HG03066 (cell line): Measurements from ENCODE around the gene HS3ST4.
"Not testable (repeated sequence)": the region's sequence is repeated elsewhere in the genome, so short reads cannot be mapped to it uniquely, and the experiment has no call there.

Experiments used
- ATAC-seq: cut with Tn5 transposase; IDR thresholded peaks from one replicate; pipeline ENCODE4 v1.9.1; 2021; ENCODE audit warnings: low read depth; ENCODE audit not compliant: unreplicated experiment

The HS3ST4 gene

DNA sequence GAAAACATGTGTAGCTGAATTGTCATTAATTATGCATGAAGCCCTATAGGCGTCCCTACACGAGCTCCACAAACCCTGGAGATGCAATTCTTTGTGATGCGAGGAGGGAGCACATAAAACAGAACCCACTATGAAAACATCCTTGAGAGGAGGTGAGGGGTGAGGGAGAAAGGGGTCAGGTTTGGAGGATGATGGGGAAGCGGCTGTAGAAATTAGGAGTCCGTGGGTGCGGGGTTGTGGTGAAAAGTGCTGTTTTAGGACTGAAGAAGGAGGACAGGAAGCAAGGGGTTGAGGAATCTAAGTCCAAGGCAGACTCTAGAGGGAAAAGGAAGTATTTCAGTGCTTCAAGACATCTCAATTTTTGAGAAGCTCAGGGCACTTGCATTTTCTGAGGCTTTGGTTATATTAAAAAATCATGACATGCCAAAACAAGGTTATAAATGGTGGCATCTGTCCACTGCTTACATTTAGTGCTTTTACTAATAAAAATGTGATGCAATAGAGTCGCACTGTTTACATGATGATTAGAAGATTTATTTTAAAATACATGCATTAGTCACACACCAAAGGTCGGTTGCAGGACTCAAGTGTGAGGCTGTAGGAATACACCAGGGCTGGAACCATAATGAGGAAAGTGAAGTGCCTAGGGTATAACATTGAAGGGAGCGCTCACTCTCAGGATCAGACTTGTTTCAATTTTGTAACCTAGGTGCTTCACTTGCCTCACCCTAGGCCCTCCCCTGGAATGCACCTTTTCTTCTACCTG, 379.5 kb downstream of the HS3ST4 start:
- ATAC-seq: no peak

DNA sequence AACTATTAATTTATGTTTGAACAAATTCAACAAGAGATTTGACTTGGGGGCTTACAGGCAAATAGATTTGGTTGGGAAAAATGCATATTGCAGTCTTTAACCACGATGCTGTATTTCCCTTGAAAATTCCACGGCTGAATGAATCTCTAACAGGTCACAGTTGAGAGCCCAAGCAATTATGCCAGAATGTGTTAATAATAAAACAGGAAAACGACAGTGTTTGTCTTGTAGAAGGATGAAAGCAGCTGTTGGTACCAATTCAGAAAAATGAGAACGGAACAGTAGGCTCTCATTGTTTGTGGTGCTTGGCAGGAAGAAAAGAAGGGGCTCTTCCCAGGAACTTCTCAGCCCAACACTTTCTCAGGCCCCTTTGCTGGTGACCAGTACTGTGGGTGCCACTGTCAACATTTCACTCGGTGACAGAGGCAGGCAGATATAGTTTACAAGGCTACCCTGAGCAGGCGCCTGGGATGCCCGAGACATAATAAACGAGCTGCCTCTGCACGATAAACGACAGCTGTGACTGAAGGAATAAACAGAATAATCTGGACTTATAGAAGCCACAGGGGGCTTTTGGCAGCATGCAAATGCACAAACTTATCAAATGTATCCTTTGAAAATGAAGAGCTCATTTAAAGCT, 387.1 kb downstream of the HS3ST4 start:
- no peak for ATAC-seq

DNA sequence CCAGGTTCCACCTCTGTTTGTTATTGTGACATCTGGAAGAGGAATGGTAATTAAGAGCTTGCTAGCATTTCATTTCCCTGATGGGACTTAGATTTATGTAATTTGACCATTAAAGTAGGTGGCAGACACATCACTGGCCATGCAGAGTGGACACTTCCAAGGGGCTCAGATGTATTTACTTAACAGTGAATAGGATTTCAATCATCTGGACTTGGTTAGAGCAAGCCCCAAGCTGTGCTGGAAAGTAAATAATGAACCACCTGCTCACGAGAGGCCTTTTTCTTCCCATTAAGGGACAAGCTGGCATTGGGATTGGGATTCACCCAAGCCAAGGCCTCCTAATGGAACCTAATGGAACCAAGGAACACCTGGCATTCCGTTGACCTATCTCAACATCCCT, 395.3 kb downstream of the HS3ST4 start:
- no peak for ATAC-seq

GRCh38 chr16:26091511-26091910, 399.8 kb downstream of the HS3ST4 start:
- ATAC-seq: no peak

DNA sequence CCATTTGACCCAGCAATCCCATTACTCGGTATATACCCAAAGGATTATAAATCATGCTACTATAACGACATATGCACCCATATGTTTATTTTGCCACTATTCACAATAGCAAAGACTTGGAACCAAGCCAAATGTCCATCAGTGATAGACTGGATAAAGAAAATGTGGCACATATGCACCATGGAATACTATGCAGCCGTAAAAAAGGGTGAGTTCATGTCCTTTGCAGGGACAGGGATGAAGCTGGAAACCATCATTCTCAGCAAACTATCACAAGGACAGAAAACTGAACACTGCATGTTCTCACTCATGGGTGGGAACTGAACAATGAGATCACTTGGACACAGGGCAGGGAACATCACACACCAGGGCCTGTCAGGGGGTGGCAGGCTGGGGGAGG, 406.4 kb downstream of the HS3ST4 start:
- not testable (repeated sequence) for ATAC-seq

- ATAC-seq: no peak
Observed at GRCh38 chr16:26102369-26102768, 410.6 kb downstream of the HS3ST4 start.

DNA sequence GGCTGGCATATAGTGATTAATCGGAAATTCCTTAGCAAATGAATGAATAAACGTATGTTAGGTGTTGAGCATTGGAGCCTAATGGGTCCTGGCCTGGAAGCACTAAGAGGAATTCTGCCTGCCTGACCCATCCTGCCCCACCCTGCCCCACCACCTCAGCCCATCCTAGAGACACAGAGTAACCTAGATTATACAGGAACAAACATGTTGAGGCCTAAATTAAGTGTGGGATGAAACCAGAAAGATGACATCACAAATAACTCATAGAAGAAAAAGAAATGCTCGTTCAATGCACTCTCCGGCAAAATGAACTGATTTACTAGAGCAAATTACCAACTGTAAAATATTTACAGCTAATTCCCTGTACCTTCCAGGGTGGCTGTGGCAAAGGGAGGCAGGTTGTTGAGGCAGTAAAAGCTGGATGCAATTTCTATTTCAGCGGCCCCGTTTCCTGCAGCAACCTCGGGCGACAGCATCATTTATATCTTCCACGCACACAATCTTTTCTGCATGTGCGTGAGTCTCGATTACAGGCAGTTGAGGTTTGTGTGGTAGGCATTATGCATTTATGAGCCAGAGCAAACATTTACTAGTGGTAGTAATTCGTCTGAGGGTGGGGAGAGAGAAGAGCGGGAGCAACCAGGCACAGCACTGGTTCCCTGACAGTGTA, 417.2 kb downstream of the HS3ST4 start:
- ATAC-seq: no peak

DNA sequence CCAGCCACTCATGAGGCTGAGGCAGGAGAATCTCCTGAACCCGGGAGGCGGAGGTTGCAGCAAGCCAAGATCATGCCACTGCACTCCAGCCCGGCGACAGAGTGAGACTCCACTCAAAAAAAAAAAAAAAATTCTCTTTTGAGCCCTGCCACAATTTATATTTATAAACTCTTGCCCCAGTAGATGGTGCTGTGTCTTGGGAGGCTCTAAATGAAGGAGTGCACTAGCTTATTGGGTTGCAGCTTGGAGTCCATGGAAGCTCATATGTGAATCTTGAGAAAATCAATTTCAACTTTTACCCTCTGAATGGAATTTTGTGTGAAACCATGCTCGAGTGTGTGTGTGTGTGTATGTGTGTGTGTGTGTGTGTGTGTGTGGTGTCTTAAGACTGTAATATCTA, 420.1 kb downstream of the HS3ST4 start:
- ATAC-seq: no peak

DNA sequence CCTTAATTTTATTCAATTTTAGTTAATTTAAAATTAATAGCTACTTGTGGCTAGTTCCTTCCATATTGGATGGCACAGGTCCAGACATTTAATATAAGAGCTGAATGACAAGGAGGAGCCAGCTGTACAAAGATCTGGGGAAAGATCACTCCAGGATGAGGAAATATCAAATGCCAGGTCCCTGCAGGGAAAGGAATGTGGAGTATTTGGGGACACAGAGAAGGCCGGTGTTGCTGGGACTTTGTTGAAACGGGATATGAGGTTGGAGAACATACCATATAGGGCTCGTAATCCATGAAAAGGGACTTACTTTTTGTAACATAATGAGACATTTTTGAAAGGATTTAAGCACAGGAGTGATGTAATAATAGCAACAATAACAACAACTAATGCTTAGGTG, 426.8 kb downstream of the HS3ST4 start:
- no peak for ATAC-seq

GRCh38 chr16:26120729-26121128, 429.0 kb downstream of the HS3ST4 start:
- ATAC-seq: no peak

DNA sequence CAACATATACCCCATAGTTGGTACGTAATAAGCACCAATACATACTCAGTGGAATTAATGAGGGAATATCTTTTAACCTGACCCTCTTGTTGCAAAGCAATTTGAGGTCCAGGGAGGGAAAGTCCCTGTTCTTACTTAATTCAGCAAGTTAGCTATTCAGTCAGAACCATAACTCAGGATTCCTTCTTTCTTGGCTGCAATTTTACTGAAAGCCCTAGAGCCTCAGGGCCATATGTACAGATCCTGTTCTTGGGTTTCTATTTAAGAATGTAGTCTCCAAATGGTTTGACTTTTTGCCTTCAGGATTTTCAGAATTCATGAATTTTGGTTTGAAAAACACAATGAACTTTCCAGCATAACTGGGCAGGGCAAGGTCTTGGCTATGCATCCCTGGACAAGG, 436.5 kb downstream of the HS3ST4 start:
- no peak for ATAC-seq

DNA sequence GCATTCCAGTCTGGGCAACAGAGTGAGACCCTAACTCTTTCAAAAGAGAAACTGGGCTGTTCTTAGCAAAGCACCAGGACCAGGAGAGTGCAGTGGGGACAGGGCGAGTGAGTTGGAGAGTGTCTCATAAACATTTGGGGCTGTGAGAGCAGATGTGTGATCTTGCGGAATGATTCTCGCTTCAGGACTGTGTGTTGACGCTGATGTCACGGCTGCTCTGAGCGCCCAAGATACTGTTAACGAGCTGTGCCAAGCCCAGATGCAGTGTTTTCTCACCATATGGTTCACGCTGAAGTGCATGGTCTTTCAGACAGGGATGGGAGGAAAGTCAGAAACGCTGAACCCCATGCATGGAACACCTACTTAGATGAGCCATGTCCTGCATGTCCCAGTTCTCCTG, 438.2 kb downstream of the HS3ST4 start:
- no peak for ATAC-seq

GRCh38 chr16:26133416-26134093, 441.8 kb downstream of the HS3ST4 start:
- ATAC-seq: no peak

DNA sequence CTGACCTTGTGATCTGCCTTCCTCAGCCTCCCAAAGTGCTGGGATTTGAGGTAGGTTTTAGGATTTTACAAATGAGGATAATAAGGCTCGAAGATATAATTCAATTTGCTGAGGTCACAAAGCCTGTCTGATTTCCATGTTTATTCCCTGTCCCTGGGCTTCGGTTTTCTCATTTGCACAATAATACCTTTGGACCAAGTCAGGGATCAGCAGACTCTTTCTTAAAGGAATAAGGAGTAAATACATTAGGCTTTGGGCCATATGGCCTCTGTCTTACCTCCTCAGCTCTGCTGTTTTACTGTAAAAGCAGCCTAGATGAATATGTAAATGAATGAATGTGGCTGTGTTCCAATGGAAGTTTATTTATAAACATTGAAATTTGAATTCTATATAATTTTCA, 442.8 kb downstream of the HS3ST4 start:
- ATAC-seq: no peak

- ATAC-seq: no peak
Observed at GRCh38 chr16:26137956-26138355, 446.2 kb downstream of the HS3ST4 start.

DNA sequence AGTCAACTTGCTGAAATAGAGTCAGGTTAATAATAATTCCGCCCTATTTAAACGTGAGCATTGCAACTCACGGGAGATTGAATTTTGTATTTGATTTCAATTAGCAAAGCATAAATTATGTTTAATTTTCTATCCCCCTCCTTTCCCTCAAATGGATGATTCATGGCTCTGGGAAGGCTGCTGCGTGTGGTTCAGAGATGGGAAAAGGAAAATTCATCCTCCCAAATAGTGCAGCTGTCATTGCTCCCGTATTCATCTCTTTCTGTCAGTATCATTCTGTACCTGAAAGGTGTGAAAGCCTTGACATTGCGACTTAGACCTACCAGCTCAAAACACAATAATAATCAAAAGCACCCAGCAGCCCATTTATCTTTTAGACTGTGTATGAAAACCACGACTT, 447.3 kb downstream of the HS3ST4 start:
- no peak for ATAC-seq

DNA sequence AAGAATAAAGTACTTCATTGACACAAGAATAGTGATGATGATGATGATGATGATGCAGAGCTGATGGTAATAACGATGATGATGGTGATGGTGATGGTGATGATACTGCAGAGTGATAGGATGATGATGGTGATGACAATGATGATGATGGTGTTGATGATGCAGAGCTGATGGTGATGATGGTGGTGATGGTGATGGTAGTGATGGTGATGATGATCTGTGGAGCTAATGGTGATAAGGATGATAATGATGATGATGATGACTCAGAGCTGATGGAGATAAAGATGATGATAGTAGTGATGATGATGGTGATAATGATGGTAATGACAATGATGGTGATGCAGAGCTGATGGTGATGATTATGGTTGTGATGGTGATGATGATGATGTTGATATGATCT, 448.1 kb downstream of the HS3ST4 start:
- no peak for ATAC-seq

DNA sequence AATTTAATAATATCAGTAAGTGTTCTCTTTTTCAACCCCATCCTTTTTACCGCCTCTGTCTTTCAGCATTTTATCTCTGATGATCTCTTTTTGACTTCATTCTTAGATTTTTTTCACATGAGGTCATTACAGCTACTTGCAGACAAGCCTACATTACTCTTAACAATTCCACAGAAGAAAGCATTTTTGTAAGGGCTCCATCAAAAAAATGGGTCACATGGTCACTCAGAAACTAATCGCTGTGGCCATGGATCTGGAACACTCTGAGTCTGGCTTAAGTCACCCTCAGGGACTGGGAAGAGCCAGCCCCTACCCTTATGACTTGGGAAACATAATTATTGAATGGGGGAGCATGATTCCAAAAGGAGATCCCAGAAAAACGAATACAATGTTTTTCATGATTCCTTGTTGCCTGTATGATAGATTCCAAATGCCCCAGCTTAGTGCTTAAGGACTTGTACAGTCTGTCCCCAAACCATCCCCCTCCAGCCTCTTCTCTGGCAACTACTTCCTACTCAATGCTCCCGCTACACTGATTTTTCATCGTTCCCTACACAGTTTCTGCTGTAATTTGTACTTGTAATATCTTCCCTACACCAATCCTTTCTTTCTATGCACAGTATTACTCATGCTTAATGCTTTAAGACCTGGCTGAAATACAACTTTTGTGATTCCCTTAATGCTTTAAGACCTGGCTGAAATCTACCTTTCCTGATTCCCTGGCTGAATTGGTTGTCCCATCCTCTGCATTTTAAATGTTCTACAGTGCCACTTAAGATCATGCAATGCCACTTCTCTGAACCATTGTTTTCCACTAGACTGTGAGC, 457.8 kb downstream of the HS3ST4 start:
- ATAC-seq: no peak

GRCh38 chr16:26155221-26155620, 463.5 kb downstream of the HS3ST4 start:
- ATAC-seq: no peak

DNA sequence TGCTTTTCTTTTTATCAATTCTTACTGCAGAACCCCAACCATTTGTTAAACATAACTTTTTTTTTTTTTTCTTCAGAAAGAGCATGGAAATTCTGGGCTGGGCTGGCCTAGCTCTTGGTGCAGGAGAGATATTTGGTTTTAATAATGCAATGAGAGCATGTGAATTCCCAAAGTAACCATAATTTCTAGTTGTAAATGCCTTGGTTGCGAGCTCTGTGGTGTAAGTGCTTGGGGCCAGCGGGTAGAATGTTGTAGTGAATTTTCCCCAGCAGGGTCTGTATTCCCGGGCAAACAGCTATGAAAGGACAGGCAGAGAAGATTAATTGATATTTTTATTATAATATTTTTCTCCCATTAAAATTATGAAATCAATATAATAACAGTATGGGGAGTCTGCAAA, 465.6 kb downstream of the HS3ST4 start:
- no peak for ATAC-seq
